K562 (cell line): ENCODE data around the gene FBXO10. TPM values are rescaled to one million over a fixed set of nuclear protein-coding genes. Genes with fewer than 3 reads are reported as not detected.
A peak's percentile ranks its signal among the peaks of the same experiment; 100 is the strongest.

Source experiments
- ATAC-seq: fragments of 200-7000 bp; cut with Tn5 transposase; 3 replicates; pipeline ENCODE4 v1.9.1; 2020; ENCODE audit warnings: moderate library complexity
- BruUV-seq: library from RNA; stranded (reverse); fragments of 400-500 nt; replicated peaks from 2 replicates; lab custom pipeline; 2021; lab: Mats Ljungman, UMichigan
- CTCF ChIA-PET: fragments of 300-600 bp; formaldehyde crosslinking; extraction: SDS; loops from one replicate; lab custom pipeline; 2021; ENCODE audit warnings: low intra/inter-chr PET ratio; lab: Yijun Ruan, JAX
- POLR2A ChIA-PET: fragments of 300-600, 350-650 bp; sonication (Branson Sonifier 250); formaldehyde crosslinking; extraction: SDS; loops from one replicate; lab custom pipeline; 2021; ENCODE audit warnings: antibody characterized with exemption, inconsistent platforms; lab: Yijun Ruan, JAX
- DNase-seq, 4 experiments: peaks; one replicate each; pipeline versions ENCODE4 v3.0.0 to v3.0.0-alpha.2; 2011 to 2018; ENCODE audit warnings: low spot score in 3 of 4, mixed read lengths in 3 of 4; ENCODE audit errors: extremely low read depth in 1 of 4
- FAIRE-seq: peaks from 2 replicates; lab custom pipeline; 2011; peaks lifted over from hg19 to GRCh38; lab: Jason Lieb, UNC
- H2AFZ ChIP-seq: 2 replicates; pipeline ENCODE4 v1.6.0; 2011; ENCODE audit warnings: low read depth, low read length, control low read depth, inconsistent platforms
- H3K27ac ChIP-seq: fragments of 200-600 bp; 3 replicates; pipeline ENCODE4 v1.8.0; 2011; ENCODE audit warnings: low read depth, mild to moderate bottlenecking, control low read depth, inconsistent platforms, low read length, moderate library complexity, mixed read lengths; ENCODE audit errors: extremely low read depth
- H3K27me3 ChIP-seq, 2 experiments: fragments of 300-600 bp in 1 of 2; 2 replicates in 1 of 2; 3 replicates in 1 of 2; pipeline versions ENCODE4 v1.6.0 to v1.8.0; 2011; ENCODE audit warnings: inconsistent platforms in 2 of 2, low read length in 2 of 2, mild to moderate bottlenecking in 1 of 2, mixed read lengths in 1 of 2, moderate library complexity in 1 of 2; ENCODE audit not compliant: control insufficient read depth in 2 of 2, insufficient read depth in 2 of 2
- H3K36me3 ChIP-seq: fragments of 300-600 bp; 3 replicates; pipeline ENCODE4 v1.8.0; 2011; ENCODE audit warnings: mild to moderate bottlenecking, low read length, inconsistent platforms; ENCODE audit not compliant: control insufficient read depth, insufficient read depth
- H3K4me1 ChIP-seq, 2 experiments: fragments of 200-600 bp in 1 of 2; replicated peaks in 1 of 2; 2 replicates in 1 of 2; 3 replicates in 1 of 2; pipeline versions ENCODE4 v1.5.1 to v1.8.0; 2011; ENCODE audit warnings: inconsistent platforms in 2 of 2, low read length in 2 of 2, mild to moderate bottlenecking in 1 of 2, mixed read lengths in 1 of 2, moderate library complexity in 1 of 2; ENCODE audit not compliant: control insufficient read depth in 2 of 2, insufficient read depth in 2 of 2
- H3K4me2 ChIP-seq: 2 replicates; pipeline ENCODE4 v1.6.1; 2011; ENCODE audit warnings: low read length, control low read depth, inconsistent platforms, mixed read lengths; ENCODE audit not compliant: insufficient read depth
- H3K4me3 ChIP-seq: fragments of 200-600 bp; sonication (generic), shearing (Covaris generic); 2 replicates; pipeline ENCODE4 v1.5.1; 2016; ENCODE audit warnings: control low read depth, inconsistent platforms
- H3K79me2 ChIP-seq: fragments of 200-600 bp; 3 replicates; pipeline ENCODE4 v1.8.0; 2011; ENCODE audit warnings: low read length, inconsistent platforms; ENCODE audit not compliant: control insufficient read depth, insufficient read depth
- H3K9ac ChIP-seq, 2 experiments: 2 replicates each; pipeline versions ENCODE4 v1.6.0 to v1.6.1; 2011; ENCODE audit warnings: low read depth in 2 of 2, low read length in 2 of 2, control low read depth in 1 of 2, inconsistent platforms in 1 of 2, mild to moderate bottlenecking in 1 of 2, mixed read lengths in 1 of 2; ENCODE audit not compliant: insufficient read depth in 1 of 2
- H3K9me1 ChIP-seq: one replicate; pipeline ENCODE4 v1.6.0; 2011; ENCODE audit warnings: inconsistent platforms, mild to moderate bottlenecking, low read length, moderate library complexity; ENCODE audit not compliant: control insufficient read depth, insufficient read depth
- H3K9me3 ChIP-seq: replicated peaks from 2 replicates; pipeline ENCODE4 v1.5.1; 2011; ENCODE audit warnings: low read depth, low read length, inconsistent platforms; ENCODE audit not compliant: control insufficient read depth, insufficient read depth
- H4K20me1 ChIP-seq: replicated peaks from 2 replicates; pipeline ENCODE4 v1.6.1; 2011; ENCODE audit warnings: low read length, inconsistent platforms, mixed read lengths; ENCODE audit not compliant: control insufficient read depth, insufficient read depth
- HLTF ChIP-seq: fragments of 450-650 bp; IDR thresholded peaks from 2 replicates; pipeline ENCODE4 v1.6.1; 2016
- KAT2B ChIP-seq: IDR thresholded peaks from one replicate; pipeline ENCODE4 v1.6.1; 2012; ENCODE audit warnings: low read depth, mild to moderate bottlenecking, control low read depth, inconsistent platforms, low read length, moderate library complexity
- KDM1A ChIP-seq, 2 experiments: fragments of 450-650 bp; IDR thresholded peaks; 2 replicates each; pipeline ENCODE4 v1.6.1; 2016; ENCODE audit warnings: mild to moderate bottlenecking in 2 of 2
- NCOA4 ChIP-seq: fragments of 450-650 bp; IDR thresholded peaks from 2 replicates; pipeline ENCODE4 v1.6.1; 2018; ENCODE audit warnings: mild to moderate bottlenecking; ENCODE audit not compliant: partially characterized antibody
- PHF20 ChIP-seq: fragments of 450-650 bp; IDR thresholded peaks from 2 replicates; pipeline ENCODE4 v1.6.1; 2018; ENCODE audit not compliant: partially characterized antibody
- POLR2G ChIP-seq: fragments of 200-400 bp; formaldehyde crosslinking; IDR thresholded peaks from 2 replicates; pipeline ENCODE4 v1.6.1; 2017; ENCODE audit warnings: low read depth, mild to moderate bottlenecking, antibody characterized with exemption, low read length, moderate library complexity
- SAFB2 ChIP-seq: fragments of 200-400 bp; formaldehyde crosslinking; IDR thresholded peaks from 2 replicates; pipeline ENCODE4 v1.6.1; 2018; ENCODE audit warnings: borderline replicate concordance, low read length, low read depth, moderate library complexity; ENCODE audit not compliant: severe bottlenecking
- TAF7 ChIP-seq: fragments of 450-650 bp; IDR thresholded peaks from 2 replicates; pipeline ENCODE4 v1.6.1; 2016; ENCODE audit warnings: missing genetic modification characterization, missing compliant biosample characterization
- THAP7 ChIP-seq: fragments of 250-450 bp; sonication (Bioruptor Pico); IDR thresholded peaks from 2 replicates; pipeline ENCODE4 v1.5.0; 2021
- ZNF3 ChIP-seq: fragments of 250-450 bp; sonication (Bioruptor Pico); IDR thresholded peaks from 2 replicates; pipeline ENCODE4 v1.5.0; 2021; ENCODE audit warnings: mild to moderate bottlenecking, moderate library complexity
- ZNF717 ChIP-seq: fragments of 250-450 bp; sonication (Bioruptor Pico); IDR thresholded peaks from 2 replicates; pipeline ENCODE4 v1.5.0; 2021
- WGBS: fragments of 100-300 bp; shearing (Covaris generic); methylation state at CpG from one replicate; pipeline ENCODE4 v1.1.6; 2016; ENCODE audit warnings: low coverage, mixed read lengths; ENCODE audit not compliant: insufficient coverage; ENCODE audit errors: missing lambda C conversion rate; 5-methylcytosine and 5-hydroxymethylcytosine counted together
- in situ Hi-C: fragments of 300-500 bp; cut with MboI; formaldehyde crosslinking; loops from 4 replicates; pipeline ENCODE4 v1.15.0; 2018; ENCODE audit warnings: inconsistent platforms, mixed read lengths
- intact Hi-C: fragments of 100-400 bp; cut with micrococcal nuclease; formaldehyde crosslinking; loops from 2 replicates; pipeline ENCODE4 v1.14.2; 2022
- polyA plus RNA-seq, 8 experiments: library from polyadenylated mRNA; depleted of rRNA in 4 of 8; stranded (reverse) in 5 of 8; unstranded in 3 of 8; fragments of >200 nt; fragmentation: Nextera tagmentation in 2 of 8; fragmentation: Illumina TruSeq in 1 of 8; extraction: Ambion mirVana in 2 of 8; extraction: Trizol in 1 of 8; gene quantifications; 2 replicates each; pipeline versions ENCODE4 v1.2.1 to v1.2.3, GENCODE V29; 2011 to 2014; ENCODE audit warnings: inconsistent platforms in 1 of 8, missing spikeins in 1 of 8
- total RNA-seq, 7 experiments: library from RNA; depleted of rRNA in 6 of 7; stranded (reverse); fragments of >200 nt in 6 of 7; fragmentation: Illumina TruSeq in 2 of 7; extraction: Trizol in 2 of 7; gene quantifications; 2 replicates each; pipeline versions ENCODE4 v1.2.1 to v1.2.3, GENCODE V29; 2011 to 2021; ENCODE audit warnings: low replicate concordance in 1 of 7
- TF ChIP-seq, protein P1 (sequence below): fragments of 250-450 bp; sonication (Bioruptor Pico); IDR thresholded peaks from 2 replicates; pipeline ENCODE4 v1.8.0; 2021; ENCODE audit warnings: moderate library complexity, mild to moderate bottlenecking, inconsistent platforms
- TF ChIP-seq, protein P2 (sequence below): fragments of 450-650 bp; IDR thresholded peaks from 2 replicates; pipeline ENCODE4 v1.6.1; 2016; ENCODE audit warnings: mild to moderate bottlenecking

The FBXO10 gene
- total and polyA plus RNA-seq, 9 of the 15 experiments (the other 6 are each of a cell fraction or from before 2014, with no cell fraction given) = 0.84 to 9.9 (median 6.0) TPM

DNA sequence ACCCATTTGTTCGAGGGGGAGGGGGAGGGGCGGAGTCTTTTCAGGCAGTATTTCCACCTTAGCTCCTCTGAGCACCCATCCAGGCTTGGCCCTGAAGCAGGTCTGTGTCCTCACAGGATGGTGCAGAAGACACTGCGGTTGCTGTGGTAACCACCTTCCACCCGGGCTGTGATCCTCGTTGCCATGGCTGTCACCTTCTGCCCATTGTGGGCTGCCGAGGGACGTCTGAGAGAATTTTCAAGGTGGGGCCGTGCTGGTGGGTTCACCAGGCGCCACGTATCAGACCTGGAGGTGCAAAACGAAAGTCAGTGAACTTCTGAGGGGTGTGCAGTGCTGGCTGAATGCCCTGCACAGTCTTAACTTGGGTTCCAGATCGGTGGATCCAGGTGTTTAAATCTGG is 63.7 kb downstream of the FBXO10 start:
- ATAC-seq (no peak), FAIRE-seq (no peak), DNase-seq (no peak)
- POLR2A ChIA-PET = interaction anchor here (0.6 to 3.0 kb wide), 8 partner anchors 10 to 90 kb away, joined by 3 to 12 read pairs (median 4); partner anchors contain the start of genes GRHPR and POLR1E
- 62% methylated on average over 11 of the region's 12 CpGs for WGBS
- CTCF ChIA-PET = no interaction called here
- Histone ChIP-seq H3K4me3 (no peak overlapping the region), H3K4me1 (peaks cover 4 to 5% of the 10 kb centered on the region in 2 experiments; a peak in 2 of 5 replicates), H3K27ac (no peak overlapping the region), H3K36me3 (peaks cover 17% of the 10 kb centered on the region), H3K4me2 (no peak overlapping the region), H3K79me2 (no peaks in the 10 kb centered on the region), H2AFZ (no peak overlapping the region), H4K20me1 (peaks cover 11% of the 10 kb centered on the region; the same call in 1 of the 2 replicates), H3K9me3 (no peaks in the 10 kb centered on the region), H3K9ac (peak overlapping the region in 1 of 2 experiments; percentile 43; a peak in 2 of 4 replicates), H3K9me1 (peaks cover 3% of the 10 kb centered on the region), H3K27me3 (no peaks in the 10 kb centered on the region)
- in situ Hi-C loops (no loop called here), intact Hi-C loops (no loop called here)
- TF ChIP-seq TAF7 (no peak), ZNF717 (CRISPR knock-in tag) (no peak), KDM1A (IDR thresholded peaks at IDR 0.05) (peak in 1 of 2 experiments; percentile 63; a peak in 1 of 4 replicates), ZNF3 (CRISPR knock-in tag) (no peak), PHF20 (no peak), SAFB2 (no peak), NCOA4 (no peak), HLTF (no peak), THAP7 (CRISPR knock-in tag) (no peak), KAT2B (no peak), POLR2G (0 out of 2 replicates have a peak, but pooled peaks have one; percentile 41)
- TF ChIP-seq, protein P1, sequence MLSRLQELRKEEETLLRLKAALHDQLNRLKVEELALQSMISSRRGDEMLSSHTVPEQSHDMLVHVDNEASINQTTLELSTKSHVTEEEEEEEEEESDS = no peak
- TF ChIP-seq, protein P2, sequence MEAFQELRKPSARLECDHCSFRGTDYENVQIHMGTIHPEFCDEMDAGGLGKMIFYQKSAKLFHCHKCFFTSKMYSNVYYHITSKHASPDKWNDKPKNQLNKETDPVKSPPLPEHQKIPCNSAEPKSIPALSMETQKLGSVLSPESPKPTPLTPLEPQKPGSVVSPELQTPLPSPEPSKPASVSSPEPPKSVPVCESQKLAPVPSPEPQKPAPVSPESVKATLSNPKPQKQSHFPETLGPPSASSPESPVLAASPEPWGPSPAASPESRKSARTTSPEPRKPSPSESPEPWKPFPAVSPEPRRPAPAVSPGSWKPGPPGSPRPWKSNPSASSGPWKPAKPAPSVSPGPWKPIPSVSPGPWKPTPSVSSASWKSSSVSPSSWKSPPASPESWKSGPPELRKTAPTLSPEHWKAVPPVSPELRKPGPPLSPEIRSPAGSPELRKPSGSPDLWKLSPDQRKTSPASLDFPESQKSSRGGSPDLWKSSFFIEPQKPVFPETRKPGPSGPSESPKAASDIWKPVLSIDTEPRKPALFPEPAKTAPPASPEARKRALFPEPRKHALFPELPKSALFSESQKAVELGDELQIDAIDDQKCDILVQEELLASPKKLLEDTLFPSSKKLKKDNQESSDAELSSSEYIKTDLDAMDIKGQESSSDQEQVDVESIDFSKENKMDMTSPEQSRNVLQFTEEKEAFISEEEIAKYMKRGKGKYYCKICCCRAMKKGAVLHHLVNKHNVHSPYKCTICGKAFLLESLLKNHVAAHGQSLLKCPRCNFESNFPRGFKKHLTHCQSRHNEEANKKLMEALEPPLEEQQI = no peak
- no TSS peak for BruUV-seq
